GM12892 (cell line): Measurements from ENCODE around the gene CAMTA1.

Source experiments
- POLR2A ChIP-seq: IDR thresholded peaks from 2 replicates; pipeline ENCODE4 v1.6.1; 2011; ENCODE audit warnings: low read depth, low read length, control low read depth
- POLR2AphosphoS5 ChIP-seq: IDR thresholded peaks from 2 replicates; pipeline ENCODE4 v1.6.1; 2011; ENCODE audit warnings: low read depth, low read length, control low read depth
- TAF1 ChIP-seq: IDR thresholded peaks from 2 replicates; pipeline ENCODE4 v1.6.1; 2011; ENCODE audit warnings: low read depth, mild to moderate bottlenecking, control low read depth, low read length, borderline replicate concordance

GRCh38 chr1:7454052-7454815 is 669.0 kb downstream of the CAMTA1 start:
- no peak for TF ChIP-seq POLR2A
- TF ChIP-seq POLR2AphosphoS5: no peak
- TF ChIP-seq TAF1: no peak
